CD4-positive, alpha-beta T cell treated with Interleukin-15 for 1 hour (primary cell): Measurements from ENCODE around the gene L3MBTL2.

Experiments
- DNase-seq: peaks from one replicate; pipeline ENCODE4 v3.0.0-alpha.2; 2020

The L3MBTL2 gene

DNA sequence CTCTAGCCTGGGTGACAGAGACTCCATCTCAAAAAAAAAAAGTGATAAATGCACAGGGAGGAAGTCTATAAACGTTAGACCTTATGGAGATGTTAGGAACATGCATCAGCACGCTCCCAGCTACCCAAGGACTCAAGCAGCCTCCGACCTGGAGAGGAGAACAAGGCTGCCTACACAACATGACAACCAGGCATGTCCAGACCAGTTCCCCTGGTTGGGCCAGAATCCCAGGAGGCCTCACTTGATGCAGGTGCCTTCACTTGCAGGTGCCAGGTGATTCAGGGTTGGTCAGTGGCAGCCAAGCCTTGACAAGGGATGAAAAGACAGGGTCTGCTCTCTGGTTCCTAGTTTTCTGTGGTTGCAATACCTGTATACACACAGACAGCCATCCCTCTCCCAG lies 75.0 kb downstream of the L3MBTL2 start:
- no peak for DNase-seq

DNA sequence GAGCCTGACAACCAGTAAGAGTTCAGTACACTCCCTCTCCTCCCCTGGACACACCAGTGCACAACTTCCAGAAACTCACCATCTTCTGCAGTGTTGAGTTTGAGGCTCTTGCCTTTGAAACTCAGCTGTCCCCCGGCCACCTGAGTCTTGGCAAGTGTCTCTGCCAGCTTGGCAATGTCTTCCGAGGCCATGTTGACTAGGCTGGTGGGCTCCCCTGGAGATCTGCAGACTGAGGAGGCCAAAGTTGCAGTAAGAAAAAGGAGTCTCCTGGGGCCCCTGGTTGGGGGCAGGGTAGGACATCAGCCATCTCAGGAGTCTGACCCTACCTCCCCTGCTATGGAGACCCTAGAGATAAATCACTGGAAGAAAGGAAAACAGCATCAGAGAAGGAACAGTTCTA lies 75.7 kb downstream of the L3MBTL2 start:
- DNase-seq = no peak
